C4-2B (cell line): Measurements from ENCODE around the gene ADRA1B.

ENCODE experiments used
- CTCF ChIP-seq: fragments of 450-650 bp; conservative IDR thresholded peaks from 2 replicates; pipeline ENCODE4 v1.5.1; 2017; ENCODE audit warnings: mild to moderate bottlenecking
- ZFX ChIP-seq: fragments of 450-650 bp; IDR thresholded peaks from 2 replicates; pipeline ENCODE4 v1.6.1; 2017

GRCh38 chr5:159893040-159893695 lies 23.1 kb upstream of the ADRA1B start:
- TF ChIP-seq CTCF (no peak), ZFX (no peak)
